ENCODE data around the gene COL27A1.
"Not testable (repeated sequence)": the region's sequence is repeated elsewhere in the genome, so short reads cannot be mapped to it uniquely, and the experiment has no call there.

Gene COL27A1

GRCh38 chr9:114123031-114123977 is 32.0 kb upstream of the COL27A1 start:
- FAIRE-seq, result no peak

- FAIRE-seq, result no peak
These were observed 31.2 kb upstream of the COL27A1 start for GRCh38 chr9:114124138-114124537.

GRCh38 chr9:114124666-114125475 is 30.5 kb upstream of the COL27A1 start:
- FAIRE-seq, result no peak

- no peak for FAIRE-seq
These were observed 29.8 kb upstream of the COL27A1 start for GRCh38 chr9:114125476-114126013.

- FAIRE-seq, result no peak
These were observed 28.9 kb upstream of the COL27A1 start for GRCh38 chr9:114126247-114127060.

GRCh38 chr9:114128759-114129158 is 26.6 kb upstream of the COL27A1 start:
- not testable (repeated sequence) for FAIRE-seq

GRCh38 chr9:114130141-114130540 is 25.2 kb upstream of the COL27A1 start:
- no peak for FAIRE-seq

- FAIRE-seq, result no peak
These were observed 24.6 kb upstream of the COL27A1 start for GRCh38 chr9:114130624-114131277.

GRCh38 chr9:114131808-114132549 is 23.4 kb upstream of the COL27A1 start:
- FAIRE-seq, result no peak

- no peak for FAIRE-seq
These were observed 22.8 kb upstream of the COL27A1 start for GRCh38 chr9:114132550-114132918.

GRCh38 chr9:114134827-114135396 is 20.4 kb upstream of the COL27A1 start:
- no peak for FAIRE-seq

GRCh38 chr9:114137831-114138230 is 17.5 kb upstream of the COL27A1 start:
- no peak for FAIRE-seq

- no peak for FAIRE-seq
These were observed 16.8 kb upstream of the COL27A1 start for GRCh38 chr9:114138552-114138971.

GRCh38 chr9:114139071-114139470 is 16.3 kb upstream of the COL27A1 start:
- no peak for FAIRE-seq

GRCh38 chr9:114140401-114140800 is 14.9 kb upstream of the COL27A1 start:
- no peak for FAIRE-seq

GRCh38 chr9:114140850-114141249 is 14.5 kb upstream of the COL27A1 start:
- FAIRE-seq, result no peak

GRCh38 chr9:114141553-114142402 is 13.6 kb upstream of the COL27A1 start:
- no peak for FAIRE-seq

- FAIRE-seq, result no peak
These were observed 12.1 kb upstream of the COL27A1 start for GRCh38 chr9:114143234-114143633.

GRCh38 chr9:114146735-114147134 is 8.6 kb upstream of the COL27A1 start:
- FAIRE-seq, result no peak

GRCh38 chr9:114149181-114149580 is 6.2 kb upstream of the COL27A1 start:
- no peak for FAIRE-seq

All from islet of Langerhans (tissue), 1 donor.